HuH-7.5 (cell line): ENCODE results near the gene RAMP1.
"Not testable (repeated sequence)": the region's sequence is repeated elsewhere in the genome, so short reads cannot be mapped to it uniquely, and the experiment has no call there.

ENCODE experiments used
- DNase-seq: peaks from one replicate; pipeline ENCODE4 v3.0.0; 2011; ENCODE audit warnings: low spot score

The RAMP1 gene

GRCh38 chr2:237859533-237860272 is at the start of gene RAMP1:
TSS of gene RAMP1 (plus strand) at chr2:237859623. CDS start at chr2:237859676, 53 bp downstream.
- peak; percentile 40 for DNase-seq

- no peak for DNase-seq
Observed at GRCh38 chr2:237815637-237816036, 43.8 kb upstream of the RAMP1 start.

- no peak for DNase-seq
Observed at GRCh38 chr2:237816531-237816930, 42.9 kb upstream of the RAMP1 start.

- DNase-seq = no peak
Observed at GRCh38 chr2:237818066-237818473, 41.4 kb upstream of the RAMP1 start.

GRCh38 chr2:237819231-237819630 is 40.2 kb upstream of the RAMP1 start:
- DNase-seq = no peak

GRCh38 chr2:237820421-237820820 is 39.0 kb upstream of the RAMP1 start:
- no peak for DNase-seq

- no peak for DNase-seq
Observed at GRCh38 chr2:237823544-237823943, 35.9 kb upstream of the RAMP1 start.

GRCh38 chr2:237824085-237824484 is 35.3 kb upstream of the RAMP1 start:
- no peak for DNase-seq

GRCh38 chr2:237827421-237827987 is 31.9 kb upstream of the RAMP1 start:
- no peak for DNase-seq

GRCh38 chr2:237830522-237830921 is 28.9 kb upstream of the RAMP1 start:
- no peak for DNase-seq

GRCh38 chr2:237833546-237833945 is 25.9 kb upstream of the RAMP1 start:
- no peak for DNase-seq

- no peak for DNase-seq
Observed at GRCh38 chr2:237835372-237835771, 24.1 kb upstream of the RAMP1 start.

- no peak for DNase-seq
Observed at GRCh38 chr2:237841051-237841450, 18.4 kb upstream of the RAMP1 start.

- DNase-seq = not testable (repeated sequence)
Observed at GRCh38 chr2:237848940-237849339, 10.5 kb upstream of the RAMP1 start.

GRCh38 chr2:237854295-237854694 is 5.1 kb upstream of the RAMP1 start:
- no peak for DNase-seq

GRCh38 chr2:237857791-237858190 is 1.6 kb upstream of the RAMP1 start:
- DNase-seq = no peak

- DNase-seq = peak; percentile 86
Observed at GRCh38 chr2:237858294-237859081, 935 bp upstream of the RAMP1 start.

- peak; percentile 13 for DNase-seq
Observed at GRCh38 chr2:237859082-237859433, 365 bp upstream of the RAMP1 start.

GRCh38 chr2:237860273-237860935 is 981 bp downstream of the RAMP1 start:
- DNase-seq = peak; percentile 48

- DNase-seq = peak; percentile 11
Observed at GRCh38 chr2:237861875-237862527, 2.6 kb downstream of the RAMP1 start.

GRCh38 chr2:237862528-237862895 is 3.1 kb downstream of the RAMP1 start:
- no peak for DNase-seq

- no peak for DNase-seq
Observed at GRCh38 chr2:237863102-237863511, 3.7 kb downstream of the RAMP1 start.
